GM19395 (cell line): ENCODE data around the gene ZBTB6.
A peak's percentile ranks its signal among the peaks of the same experiment; 100 is the strongest.
"Not testable (repeated sequence)": the region's sequence is repeated elsewhere in the genome, so short reads cannot be mapped to it uniquely, and the experiment has no call there.

ENCODE experiments used
- ATAC-seq: cut with Tn5 transposase; IDR thresholded peaks from one replicate; pipeline ENCODE4 v1.9.1; 2021; ENCODE audit warnings: mild to moderate bottlenecking, moderate library complexity; ENCODE audit not compliant: unreplicated experiment

The ZBTB6 gene

DNA sequence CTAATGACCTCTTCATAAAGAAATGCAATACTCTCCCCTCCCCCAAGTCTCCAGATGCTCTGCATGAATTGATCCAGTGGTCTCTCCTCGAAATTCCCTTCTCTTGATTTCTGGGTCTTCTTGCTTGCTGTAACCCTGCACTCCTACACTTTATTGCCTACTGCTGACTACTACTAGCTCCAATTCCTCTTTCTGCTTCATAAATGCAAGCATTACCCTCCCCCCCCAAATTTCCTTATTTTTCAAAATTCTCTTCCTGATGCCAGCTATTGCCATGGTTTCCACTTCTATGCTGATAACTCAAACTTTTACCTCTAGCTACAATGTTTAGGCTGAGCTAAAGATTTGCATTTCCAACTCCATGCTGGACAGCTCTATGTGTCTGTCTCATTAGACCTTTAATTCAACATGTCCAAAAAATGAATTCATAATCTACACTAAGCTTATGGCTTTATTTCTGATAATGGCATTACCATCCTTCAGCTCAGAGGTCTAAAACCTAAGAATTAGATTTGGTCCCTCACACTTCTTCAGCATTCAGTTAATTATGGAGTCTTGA lies 16.8 kb upstream of the ZBTB6 start:
- no peak for ATAC-seq

DNA sequence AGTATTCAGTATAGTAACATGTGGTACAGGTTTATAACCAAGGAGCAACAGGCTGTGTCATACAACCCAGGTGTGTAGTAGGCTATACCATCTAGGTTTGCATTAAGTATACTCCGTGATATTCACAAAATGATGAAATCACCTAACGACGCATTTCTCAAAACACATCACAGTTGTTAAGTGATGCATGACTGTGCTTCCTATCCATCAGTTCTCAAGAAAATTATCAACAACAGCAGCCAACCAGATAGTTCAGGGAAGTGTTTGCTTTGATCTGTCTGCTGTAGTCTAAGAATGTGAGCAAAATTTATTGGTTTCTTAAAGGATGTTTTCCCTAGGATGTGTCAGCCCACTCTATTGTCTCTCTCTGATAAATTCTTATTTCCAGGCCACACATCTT lies 10.8 kb upstream of the ZBTB6 start:
- ATAC-seq: no peak

DNA sequence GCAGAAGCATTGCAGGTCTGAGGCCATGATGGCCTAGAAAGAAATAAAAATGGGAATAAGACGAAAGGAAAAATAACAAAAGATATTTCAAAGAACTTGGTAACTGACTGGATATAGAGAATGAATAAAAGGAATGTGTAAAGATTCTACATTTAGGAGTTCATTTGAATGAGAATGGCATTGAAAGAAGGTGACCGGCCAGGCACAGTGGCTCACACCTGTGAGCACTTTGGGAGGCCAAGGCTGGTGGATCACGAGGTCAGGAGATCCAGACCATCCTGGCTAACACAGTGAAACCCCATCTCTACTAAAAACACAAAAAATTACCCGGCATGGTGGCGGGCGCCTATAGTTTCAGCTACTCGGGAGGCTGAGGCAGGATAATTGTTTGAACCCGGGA lies 9.6 kb upstream of the ZBTB6 start:
- no peak for ATAC-seq

DNA sequence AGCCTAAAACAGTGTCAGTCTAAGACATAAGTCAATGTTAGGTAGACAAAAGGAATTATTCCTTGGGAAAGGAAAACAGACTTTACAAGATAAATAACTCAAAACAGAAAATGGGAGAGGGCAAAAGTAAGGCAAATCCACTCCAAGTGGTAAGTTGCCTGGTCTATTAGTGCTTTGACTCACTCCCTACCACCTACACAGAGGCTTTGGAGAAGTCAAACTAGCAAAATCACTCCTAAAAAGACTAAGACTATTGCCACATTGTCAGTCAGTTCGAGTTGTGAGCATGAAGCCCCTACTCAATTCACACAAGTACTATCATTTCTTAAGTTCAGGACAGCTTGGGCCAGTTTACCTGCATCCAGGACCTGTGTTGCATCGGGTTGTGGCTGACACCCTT lies 5.2 kb upstream of the ZBTB6 start:
- no peak for ATAC-seq

DNA sequence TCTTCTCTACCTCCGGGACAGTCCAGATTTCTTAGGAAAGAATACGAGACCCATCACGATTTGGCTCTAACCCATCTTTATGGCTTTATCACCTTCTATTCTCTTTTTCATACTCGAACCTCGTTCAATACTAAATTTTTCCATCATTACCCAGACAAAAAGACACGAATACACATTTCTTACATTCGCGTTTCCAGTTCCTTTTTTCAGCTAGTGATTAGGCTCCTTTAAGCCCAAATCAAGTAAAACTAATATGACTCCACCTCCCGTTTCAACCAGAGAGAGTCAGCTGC lies 506 bp downstream of the ZBTB6 start:
- no peak for ATAC-seq

DNA sequence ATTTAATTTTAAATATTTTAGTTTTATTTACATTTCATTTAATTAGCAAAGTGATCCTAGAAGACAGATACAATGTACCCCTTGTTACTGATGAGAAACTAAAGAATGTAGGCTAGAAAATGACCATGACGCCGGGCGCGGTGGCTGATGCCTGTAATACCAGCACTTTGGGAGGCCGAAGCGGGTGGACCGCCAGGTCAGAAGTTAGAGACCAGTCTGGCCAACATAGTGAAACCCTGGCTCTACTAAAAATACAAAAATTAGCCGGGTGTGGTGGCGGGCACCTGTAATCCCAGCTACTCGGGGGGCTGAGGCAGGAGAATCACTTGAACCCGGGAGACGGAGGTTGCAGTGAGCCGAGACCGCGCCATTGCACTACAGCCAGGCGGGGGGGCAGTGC lies 7.0 kb downstream of the ZBTB6 start:
- ATAC-seq: not testable (repeated sequence)

DNA sequence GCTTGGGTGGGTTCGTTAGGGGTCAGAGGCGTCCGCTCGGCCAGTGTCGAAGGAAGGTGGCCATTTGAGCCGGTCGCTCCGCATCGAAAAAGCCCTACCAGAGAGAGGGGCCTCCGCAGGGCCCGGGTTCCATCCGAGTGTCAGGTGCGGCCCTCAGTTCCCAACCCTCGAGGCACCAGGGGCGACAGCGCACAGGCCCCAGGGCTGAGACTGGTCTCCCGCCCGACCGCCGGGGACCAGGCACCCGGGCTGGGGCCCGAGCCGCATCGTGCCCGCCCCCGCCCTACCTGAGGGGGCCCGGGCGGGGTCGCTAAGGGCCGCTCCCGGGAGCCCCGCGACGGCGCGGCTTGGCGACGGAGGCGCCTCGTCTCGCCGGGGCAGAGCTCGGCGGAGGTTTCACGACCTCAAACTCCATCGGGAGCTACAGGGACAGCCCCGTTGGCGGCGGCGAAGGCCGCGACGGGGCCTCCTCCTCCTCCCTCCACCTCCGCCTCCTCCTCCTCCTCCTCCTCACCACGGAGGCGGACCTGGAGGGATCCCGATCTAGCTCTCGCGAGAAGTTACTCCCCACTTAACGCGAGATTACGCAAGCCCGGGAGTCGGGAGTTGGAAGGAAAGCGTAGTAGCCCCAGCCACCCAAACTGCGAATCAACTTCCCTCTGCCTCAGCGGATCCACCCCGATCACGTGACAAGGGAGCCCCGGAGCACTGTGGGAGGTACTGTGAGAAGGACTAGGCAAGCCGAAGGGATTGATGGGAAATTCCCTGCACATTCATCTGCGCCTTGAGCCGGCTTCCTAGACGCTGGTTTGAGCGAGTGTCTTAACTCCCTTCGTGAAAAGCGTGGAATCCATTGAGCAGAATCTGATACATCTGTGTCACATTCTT lies 8.1 kb downstream of the ZBTB6 start, which contains the start of gene RC3H2:
Gene RC3H2 (minus strand): TSS at position 537 of the 888 bp plus-strand sequence. CDS start 7,850 bp downstream, outside the sequence.
- peak; percentile 85 for ATAC-seq

DNA sequence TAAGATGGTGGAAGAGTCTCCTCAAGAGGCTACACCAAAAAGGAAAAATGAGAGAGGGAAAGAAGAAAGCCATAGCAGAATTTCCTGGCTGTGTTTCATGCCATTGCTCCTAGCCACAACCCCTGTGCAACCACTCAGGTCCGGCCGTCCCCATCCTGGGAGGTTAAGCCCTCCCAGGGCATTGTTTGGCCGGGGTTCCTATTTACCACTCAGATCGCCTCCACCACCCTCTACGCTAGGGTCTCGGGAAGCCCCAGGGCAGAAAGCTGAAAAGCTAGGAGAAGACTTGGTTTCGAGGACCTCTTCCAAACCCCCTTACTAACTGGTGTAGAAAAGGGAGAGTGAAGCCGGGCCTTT lies 8.7 kb downstream of the ZBTB6 start:
- ATAC-seq: peak; percentile 27

DNA sequence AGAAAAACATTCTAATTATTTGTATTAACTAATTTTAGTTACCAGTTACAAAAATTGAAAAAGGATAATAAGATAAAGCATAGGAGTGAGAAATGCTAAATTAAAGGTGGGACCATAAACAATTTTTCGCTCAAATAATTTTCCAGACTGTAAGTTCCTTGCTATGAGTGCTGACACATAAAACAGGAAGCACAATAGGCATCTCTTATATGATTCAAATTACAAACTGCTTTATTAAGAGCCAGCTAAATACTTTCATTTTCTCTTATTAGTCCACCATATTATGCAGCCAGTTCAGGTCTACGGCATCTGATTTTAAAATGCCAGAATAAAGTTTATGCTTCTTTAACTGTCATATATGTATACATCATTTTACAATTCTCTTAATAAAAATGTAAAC lies 12.3 kb downstream of the ZBTB6 start:
- no peak for ATAC-seq

DNA sequence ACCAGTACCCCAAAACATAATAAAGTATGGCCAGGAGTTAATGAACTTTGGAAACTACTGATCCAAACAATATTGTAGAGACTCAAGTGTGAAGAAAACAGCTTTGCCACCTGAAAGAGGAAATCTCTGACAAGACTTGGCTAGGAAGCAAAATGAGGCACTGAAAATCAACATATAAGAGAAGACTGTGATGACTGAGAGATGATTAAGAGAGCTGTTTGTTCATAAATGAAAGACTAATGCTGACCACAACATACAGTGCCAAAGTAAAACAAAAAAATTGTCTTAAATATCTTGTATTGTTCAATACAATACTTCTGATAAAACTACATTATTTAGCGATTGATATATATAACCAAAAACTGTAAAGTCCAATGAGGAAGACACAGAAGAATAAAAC lies 15.2 kb downstream of the ZBTB6 start:
- no peak for ATAC-seq

DNA sequence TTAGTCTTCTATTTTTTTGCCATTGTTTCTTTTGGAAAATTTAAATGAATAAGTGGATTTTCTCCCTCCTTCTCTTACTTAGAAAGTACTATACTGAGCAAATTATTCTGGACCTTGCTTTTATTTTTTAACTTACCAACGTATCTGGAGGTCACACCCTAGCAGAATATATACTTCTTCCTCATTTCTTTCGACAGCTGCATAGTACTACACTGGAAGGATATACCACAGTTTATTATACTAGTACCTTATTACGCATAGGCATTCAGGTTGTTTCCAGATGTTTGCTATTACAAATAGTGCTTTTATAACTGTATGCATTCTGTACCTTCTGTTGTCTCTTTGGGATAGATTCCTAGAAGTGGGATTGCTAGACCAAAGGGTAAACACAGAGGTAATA lies 24.6 kb downstream of the ZBTB6 start:
- no peak for ATAC-seq

DNA sequence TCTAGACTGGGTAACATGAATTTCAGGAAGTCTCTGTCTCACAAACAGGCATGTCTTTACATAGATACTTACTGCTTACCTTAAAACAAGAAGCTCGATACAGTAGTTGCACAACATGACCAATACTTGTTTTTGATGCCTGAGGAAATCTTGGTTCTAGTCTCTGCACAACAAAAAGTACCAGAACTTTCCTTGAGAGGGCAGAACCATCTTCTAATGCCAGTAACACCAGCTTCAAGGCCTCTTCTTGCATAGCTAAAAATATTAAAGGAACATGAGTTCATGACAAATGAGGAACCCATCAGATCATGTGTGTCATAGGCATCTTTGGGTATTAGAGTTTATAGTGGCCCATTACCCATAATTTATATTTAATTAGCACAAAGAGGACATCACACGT lies 30.0 kb downstream of the ZBTB6 start:
- ATAC-seq: no peak

DNA sequence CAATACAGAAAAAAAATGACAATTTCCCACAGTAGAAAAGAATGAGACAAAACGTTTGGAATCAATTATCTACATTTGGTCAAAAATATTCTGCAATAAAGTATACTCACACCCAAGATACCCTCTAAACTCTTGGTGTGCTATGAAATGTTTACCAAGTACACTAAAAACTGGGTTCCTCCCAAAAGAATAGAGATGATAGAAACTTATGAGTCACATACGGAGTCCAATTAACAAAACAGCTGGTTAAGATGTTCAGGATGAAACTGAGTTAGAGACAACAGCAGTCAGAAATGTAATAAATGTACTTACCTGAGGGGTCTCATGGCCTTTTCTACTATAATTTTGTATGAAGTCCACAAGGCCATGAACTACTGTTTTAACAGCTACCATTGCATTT lies 33.7 kb downstream of the ZBTB6 start:
- no peak for ATAC-seq

DNA sequence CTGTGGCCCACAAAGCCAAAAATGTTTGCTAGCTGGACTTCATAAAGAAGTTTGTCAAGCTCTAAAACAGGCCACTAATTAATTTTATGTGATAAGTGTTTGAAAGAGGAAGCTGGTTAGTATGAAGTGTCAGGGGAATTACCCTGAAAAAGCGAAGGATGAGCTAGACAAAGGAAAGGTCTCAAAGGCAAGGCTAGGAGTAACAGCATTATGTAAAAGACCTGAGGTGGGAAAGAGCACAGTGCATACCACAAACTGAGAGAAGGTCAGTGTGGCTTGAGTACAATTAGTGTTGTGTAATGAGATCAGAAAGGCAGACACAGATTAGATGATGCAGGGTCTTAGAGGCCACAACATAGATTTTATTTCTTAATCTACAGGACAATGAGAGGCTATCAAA lies 37.6 kb downstream of the ZBTB6 start:
- no peak for ATAC-seq

DNA sequence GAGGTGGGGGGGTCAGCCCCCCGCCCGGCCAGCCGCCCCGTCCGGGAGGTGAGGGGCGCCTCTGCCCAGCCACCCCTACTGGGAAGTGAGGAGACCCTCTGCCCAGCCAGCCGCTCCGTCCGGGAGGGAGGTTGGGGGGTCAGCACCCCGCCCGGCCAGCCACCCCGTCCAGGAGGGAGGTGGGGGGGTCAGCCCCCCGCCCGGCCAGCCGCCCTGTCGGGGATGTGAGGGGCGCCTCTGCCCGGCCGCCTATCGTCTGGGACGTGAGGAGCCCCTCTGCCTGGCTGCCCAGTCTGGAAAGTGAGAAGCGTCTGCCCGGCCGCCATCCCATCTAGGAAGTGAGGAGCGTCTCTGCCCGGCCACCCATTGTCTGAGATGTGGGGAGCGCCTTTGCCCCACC lies 45.8 kb downstream of the ZBTB6 start:
- not testable (repeated sequence) for ATAC-seq

DNA sequence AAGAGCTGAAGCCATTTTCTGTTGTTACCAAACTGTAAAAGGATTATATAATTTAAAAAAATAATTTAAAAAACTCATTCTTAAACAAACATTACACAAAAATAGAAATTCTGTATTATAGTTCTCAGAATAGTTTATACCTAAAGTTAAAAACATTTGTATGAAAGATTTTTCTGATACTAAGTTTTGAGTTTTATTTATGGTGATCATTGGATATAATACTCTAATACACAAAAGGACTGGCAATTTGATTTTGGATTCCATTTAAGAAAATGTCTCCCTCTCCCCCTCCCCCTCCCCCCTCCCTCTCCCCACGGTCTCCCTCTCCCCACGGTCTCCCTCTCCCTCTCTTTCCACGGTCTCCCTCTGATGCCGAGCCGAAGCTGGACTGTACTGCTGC lies 47.0 kb downstream of the ZBTB6 start:
- ATAC-seq: no peak

DNA sequence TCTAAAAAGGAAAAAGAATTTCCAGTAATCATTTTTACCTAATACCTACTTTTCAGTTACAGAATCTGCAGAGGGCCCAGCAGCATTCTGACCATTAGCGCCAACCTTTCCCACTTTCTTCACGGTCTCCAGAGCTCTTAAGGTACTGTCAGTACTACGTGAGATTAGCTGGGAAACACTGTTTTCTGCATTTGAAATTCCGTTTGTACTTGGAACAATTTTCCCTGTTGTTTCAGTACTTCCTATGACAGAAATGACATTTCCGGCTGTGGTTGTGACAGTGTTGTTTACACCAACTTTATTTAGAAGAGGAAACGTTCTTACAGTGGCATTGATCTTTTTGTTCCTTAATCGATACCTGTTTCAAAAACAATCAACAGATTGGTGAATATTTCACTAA lies 47.8 kb downstream of the ZBTB6 start:
- no peak for ATAC-seq

DNA sequence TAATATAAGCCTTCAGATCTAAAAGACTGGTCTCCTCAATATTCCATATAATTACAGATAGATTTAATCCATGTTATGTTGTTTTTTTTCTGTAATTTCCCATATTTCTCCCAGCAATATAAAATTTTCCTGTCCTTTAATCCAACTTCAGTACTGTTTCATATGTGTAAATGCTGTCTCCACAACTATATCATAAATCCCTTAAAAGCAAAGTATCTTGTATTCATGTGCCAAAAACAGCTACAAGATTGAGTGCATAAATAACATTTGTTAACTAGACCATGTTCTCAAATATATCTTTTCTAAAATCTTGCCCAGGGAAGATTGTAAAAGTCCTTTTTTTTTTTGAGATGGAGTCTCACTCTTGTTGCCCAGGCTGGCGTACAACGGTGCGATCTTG lies 49.7 kb downstream of the ZBTB6 start:
- no peak for ATAC-seq

DNA sequence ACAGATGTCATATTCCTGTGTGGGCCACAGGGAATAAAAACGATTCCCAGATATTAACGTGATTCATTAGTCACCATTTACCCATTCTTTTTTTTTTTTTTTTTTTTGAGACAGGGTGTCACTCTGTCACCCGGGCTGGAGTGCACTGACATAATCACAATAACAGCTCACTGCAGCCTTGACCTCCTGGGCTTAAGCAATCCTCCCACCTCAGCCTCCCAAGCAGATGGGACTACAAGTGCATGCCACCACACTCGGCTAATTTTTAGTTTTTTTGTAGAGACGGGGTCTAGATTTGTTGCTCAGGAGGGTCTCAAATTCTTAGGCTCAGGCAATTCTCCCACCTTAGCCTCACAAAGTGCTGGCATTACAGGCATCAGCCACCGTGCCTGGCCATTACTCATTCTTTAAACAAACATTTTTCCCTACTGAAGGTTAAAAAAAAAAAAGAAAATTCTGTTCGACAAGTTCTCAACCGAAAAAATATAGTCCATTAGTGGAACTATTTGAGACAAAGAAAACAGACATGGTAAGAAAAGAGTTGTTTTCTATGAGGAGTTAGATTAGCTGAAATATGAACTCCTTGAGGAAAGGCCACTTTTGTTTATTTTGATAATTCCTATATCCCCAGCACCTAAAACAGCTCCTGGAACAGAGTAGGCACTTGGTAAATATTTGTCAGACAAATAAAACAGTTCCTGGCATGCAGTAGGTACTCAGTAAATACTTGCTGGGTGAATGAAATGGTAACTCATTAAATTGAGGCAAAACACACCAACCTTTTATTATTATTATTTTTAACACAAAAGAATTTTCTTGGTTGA lies 52.6 kb downstream of the ZBTB6 start:
- ATAC-seq: no peak
